ES-I3 (cell line): Measurements from ENCODE around the gene MARS1.

ENCODE experiments used
- H3K36me3 ChIP-seq: 2 replicates; pipeline ENCODE4 v1.6.1; 2013; ENCODE audit warnings: mild to moderate bottlenecking, low read length, control low read depth, moderate library complexity; ENCODE audit not compliant: insufficient read depth
- H3K4me1 ChIP-seq: 2 replicates; pipeline ENCODE4 v1.6.1; 2013; ENCODE audit warnings: mild to moderate bottlenecking, control low read depth, low read length; ENCODE audit not compliant: insufficient read depth
- H3K9ac ChIP-seq: 2 replicates; pipeline ENCODE4 v1.6.1; 2013; ENCODE audit warnings: low read depth, mild to moderate bottlenecking, low read length, moderate library complexity
- H3K9me3 ChIP-seq: 2 replicates; pipeline ENCODE4 v1.6.1; 2013; ENCODE audit warnings: mild to moderate bottlenecking, low read length, moderate library complexity; ENCODE audit not compliant: control insufficient read depth, insufficient read depth

The MARS1 gene

DNA sequence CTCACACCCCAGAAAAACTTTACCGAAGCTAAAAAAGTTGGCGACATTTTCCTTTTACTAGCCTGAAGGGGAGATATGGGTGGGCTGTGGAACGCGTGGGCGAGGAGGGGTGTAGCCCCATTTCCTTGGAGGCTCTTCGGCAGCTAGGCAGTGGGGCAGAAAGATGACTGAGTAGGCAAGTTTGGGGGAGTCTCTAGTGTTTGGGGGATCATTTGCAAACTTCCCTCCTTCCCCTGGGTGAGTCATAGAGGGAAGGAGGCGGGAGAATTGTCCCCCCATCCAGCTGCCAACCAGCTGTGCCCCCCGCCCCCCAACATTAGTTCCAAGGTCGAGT, 26.0 kb upstream of the MARS1 start:
- Histone ChIP-seq H3K4me1 (0 out of 2 replicates have a peak, but pooled peaks cover 2% of the 10 kb centered on the region), H3K36me3 (no peaks in the 10 kb centered on the region), H3K9ac (peak overlapping the region; percentile 95), H3K9me3 (no peaks in the 10 kb centered on the region)

GRCh38 chr12:57462251-57462911, 25.5 kb upstream of the MARS1 start:
- Histone ChIP-seq H3K9me3 (no peaks in the 10 kb centered on the region), H3K4me1 (0 out of 2 replicates have a peak, but pooled peaks cover 2% of the 10 kb centered on the region), H3K9ac (peak overlapping the region; percentile 95), H3K36me3 (no peaks in the 10 kb centered on the region)

- Histone ChIP-seq H3K4me1 (0 out of 2 replicates have a peak, but pooled peaks cover 2% of the 10 kb centered on the region), H3K36me3 (no peaks in the 10 kb centered on the region), H3K9me3 (no peaks in the 10 kb centered on the region), H3K9ac (no peak overlapping the region)
These were observed 25.0 kb upstream of the MARS1 start for GRCh38 chr12:57462912-57463253.

GRCh38 chr12:57464569-57464968, 23.3 kb upstream of the MARS1 start:
- no peak overlapping the region for H3K9ac ChIP-seq
- no peaks in the 10 kb centered on the region for H3K9me3 ChIP-seq
- 0 out of 2 replicates have a peak, but pooled peaks cover 2% of the 10 kb centered on the region for H3K4me1 ChIP-seq
- H3K36me3 ChIP-seq: no peaks in the 10 kb centered on the region

- Histone ChIP-seq H3K36me3 (no peaks in the 10 kb centered on the region), H3K9me3 (no peaks in the 10 kb centered on the region), H3K4me1 (0 out of 2 replicates have a peak, but pooled peaks cover 2% of the 10 kb centered on the region), H3K9ac (no peak overlapping the region)
These were observed 22.7 kb upstream of the MARS1 start for GRCh38 chr12:57465030-57465746.

DNA sequence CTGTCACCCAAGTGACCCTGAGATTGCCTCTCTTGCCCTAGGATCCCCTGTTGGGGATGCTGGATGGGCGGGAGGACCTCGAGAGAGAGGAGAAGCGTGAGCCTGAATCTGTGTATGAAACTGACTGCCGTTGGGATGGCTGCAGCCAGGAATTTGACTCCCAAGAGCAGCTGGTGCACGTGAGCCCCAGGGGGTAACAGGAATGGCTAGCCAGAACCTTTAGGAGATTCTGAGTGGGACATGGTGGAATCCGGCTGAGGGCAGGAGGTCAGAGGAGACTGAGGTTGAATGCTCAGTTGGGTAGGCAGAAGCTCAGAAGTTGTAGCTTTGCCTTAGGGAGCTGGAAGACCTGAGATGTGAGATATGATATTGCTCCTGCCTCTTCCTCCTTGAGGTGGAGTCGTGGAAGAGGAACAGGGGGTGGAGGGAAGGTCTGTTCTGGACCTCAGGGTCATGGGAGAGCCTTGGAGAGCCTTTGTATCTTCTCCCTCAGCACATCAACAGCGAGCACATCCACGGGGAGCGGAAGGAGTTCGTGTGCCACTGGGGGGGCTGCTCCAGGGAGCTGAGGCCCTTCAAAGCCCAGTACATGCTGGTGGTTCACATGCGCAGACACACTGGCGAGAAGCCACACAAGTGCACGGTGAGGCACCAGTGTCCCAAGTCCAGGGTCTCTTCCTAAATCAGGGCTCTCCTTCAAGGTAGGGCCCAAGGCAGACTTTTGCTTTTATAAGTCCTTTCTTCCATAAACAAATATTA, 21.9 kb upstream of the MARS1 start:
- H3K4me1 ChIP-seq: 0 out of 2 replicates have a peak, but pooled peaks cover 2% of the 10 kb centered on the region
- H3K9ac ChIP-seq: no peak overlapping the region
- H3K36me3 ChIP-seq: no peaks in the 10 kb centered on the region

DNA sequence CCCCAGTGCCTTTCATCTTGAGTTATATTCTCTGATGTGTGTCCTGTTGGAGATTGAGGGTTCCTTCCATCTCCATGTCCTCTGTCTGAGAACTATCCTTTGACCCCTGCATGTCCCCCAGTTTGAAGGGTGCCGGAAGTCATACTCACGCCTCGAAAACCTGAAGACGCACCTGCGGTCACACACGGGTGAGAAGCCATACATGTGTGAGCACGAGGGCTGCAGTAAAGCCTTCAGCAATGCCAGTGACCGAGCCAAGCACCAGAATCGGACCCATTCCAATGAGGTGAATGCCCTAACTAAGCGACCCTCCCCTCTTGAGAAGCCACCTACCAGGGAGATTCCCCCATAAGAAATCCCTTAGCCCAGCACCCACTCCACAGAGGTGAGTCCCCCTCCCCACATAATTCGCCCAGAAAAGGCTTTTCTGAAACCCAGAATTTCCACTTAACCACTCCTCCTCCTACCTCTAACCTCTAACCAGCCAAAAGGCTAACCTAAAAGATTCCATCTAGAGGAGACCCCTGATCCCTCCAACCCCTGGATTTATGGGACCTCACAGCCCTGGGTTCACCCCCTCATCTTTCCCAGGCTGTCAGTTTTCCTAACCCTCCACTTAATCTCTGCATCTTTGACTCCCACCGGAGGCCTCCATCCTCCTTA, 20.5 kb upstream of the MARS1 start:
- no peaks in the 10 kb centered on the region for H3K36me3 ChIP-seq
- no peak overlapping the region for H3K9ac ChIP-seq
- no peaks in the 10 kb centered on the region for H3K9me3 ChIP-seq
- 0 out of 2 replicates have a peak, but pooled peaks cover 2% of the 10 kb centered on the region for H3K4me1 ChIP-seq

More for the DNA sequence above, 21.9 kb upstream of the MARS1 start:
- no peaks in the 10 kb centered on the region for H3K9me3 ChIP-seq

DNA sequence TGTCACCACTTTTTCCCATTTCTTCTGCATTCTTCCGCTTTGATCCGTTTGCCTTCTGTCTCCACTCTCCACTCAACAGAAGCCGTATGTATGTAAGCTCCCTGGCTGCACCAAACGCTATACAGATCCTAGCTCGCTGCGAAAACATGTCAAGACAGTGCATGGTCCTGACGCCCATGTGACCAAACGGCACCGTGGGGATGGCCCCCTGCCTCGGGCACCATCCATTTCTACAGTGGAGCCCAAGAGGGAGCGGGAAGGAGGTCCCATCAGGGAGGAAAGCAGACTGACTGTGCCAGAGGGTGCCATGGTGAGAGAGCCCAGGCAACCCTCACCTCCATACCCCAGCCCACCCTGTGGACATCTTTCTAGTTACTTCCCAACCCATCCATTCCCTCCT, 20.0 kb upstream of the MARS1 start:
- H3K4me1 ChIP-seq: 0 out of 2 replicates have a peak, but pooled peaks cover under 1% of the 10 kb centered on the region
- H3K9ac ChIP-seq: no peak overlapping the region
- H3K9me3 ChIP-seq: no peaks in the 10 kb centered on the region
- no peaks in the 10 kb centered on the region for H3K36me3 ChIP-seq

GRCh38 chr12:57469296-57470164, 18.3 kb upstream of the MARS1 start:
- no peaks in the 10 kb centered on the region for H3K9me3 ChIP-seq
- no peaks in the 10 kb centered on the region for H3K4me1 ChIP-seq
- H3K9ac ChIP-seq: no peak overlapping the region
- H3K36me3 ChIP-seq: no peaks in the 10 kb centered on the region

DNA sequence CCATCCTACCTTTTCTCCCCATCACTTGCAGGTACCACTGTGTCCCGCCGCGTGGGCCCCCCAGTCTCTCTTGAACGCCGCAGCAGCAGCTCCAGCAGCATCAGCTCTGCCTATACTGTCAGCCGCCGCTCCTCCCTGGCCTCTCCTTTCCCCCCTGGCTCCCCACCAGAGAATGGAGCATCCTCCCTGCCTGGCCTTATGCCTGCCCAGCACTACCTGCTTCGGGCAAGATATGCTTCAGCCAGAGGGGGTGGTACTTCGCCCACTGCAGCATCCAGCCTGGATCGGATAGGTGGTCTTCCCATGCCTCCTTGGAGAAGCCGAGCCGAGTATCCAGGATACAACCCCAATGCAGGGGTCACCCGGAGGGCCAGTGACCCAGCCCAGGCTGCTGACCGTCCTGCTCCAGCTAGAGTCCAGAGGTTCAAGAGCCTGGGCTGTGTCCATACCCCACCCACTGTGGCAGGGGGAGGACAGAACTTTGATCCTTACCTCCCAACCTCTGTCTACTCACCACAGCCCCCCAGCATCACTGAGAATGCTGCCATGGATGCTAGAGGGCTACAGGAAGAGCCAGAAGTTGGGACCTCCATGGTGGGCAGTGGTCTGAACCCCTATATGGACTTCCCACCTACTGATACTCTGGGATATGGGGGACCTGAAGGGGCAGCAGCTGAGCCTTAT, 17.4 kb upstream of the MARS1 start:
- Histone ChIP-seq H3K4me1 (no peaks in the 10 kb centered on the region), H3K9me3 (no peaks in the 10 kb centered on the region), H3K9ac (no peak overlapping the region), H3K36me3 (no peaks in the 10 kb centered on the region)

- Histone ChIP-seq H3K9me3 (no peaks in the 10 kb centered on the region), H3K36me3 (no peaks in the 10 kb centered on the region), H3K9ac (no peak overlapping the region), H3K4me1 (no peaks in the 10 kb centered on the region)
These were observed 16.8 kb upstream of the MARS1 start for GRCh38 chr12:57470970-57471656.

- no peaks in the 10 kb centered on the region; the same call in 1 of the 2 replicates for H3K4me1 ChIP-seq
- H3K36me3 ChIP-seq: no peaks in the 10 kb centered on the region
- H3K9me3 ChIP-seq: no peaks in the 10 kb centered on the region
- no peak overlapping the region for H3K9ac ChIP-seq
These were observed 16.2 kb upstream of the MARS1 start for GRCh38 chr12:57471661-57472060.

DNA sequence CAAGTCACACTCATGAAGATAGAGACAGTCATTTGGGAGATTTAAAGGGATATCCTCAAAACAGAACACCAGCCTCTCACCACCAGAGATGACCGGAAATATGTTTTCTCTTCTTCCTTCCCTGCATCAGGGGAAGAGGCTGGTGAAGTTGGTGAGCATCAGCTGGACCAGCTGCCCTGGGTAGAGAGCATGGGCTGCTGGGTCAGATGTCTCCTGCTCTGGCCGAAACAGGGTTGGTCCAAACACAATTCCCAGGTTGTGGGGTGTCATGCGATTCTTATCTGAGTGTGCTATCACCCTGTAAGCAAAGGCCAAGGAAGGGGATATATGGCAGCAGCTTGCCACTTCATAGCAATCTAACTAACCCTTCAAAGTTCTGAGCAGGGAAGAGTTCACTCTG, 15.5 kb upstream of the MARS1 start:
- H3K9me3 ChIP-seq: no peaks in the 10 kb centered on the region
- no peaks in the 10 kb centered on the region for H3K36me3 ChIP-seq
- no peak overlapping the region for H3K9ac ChIP-seq
- peaks cover 7% of the 10 kb centered on the region for H3K4me1 ChIP-seq
